HepG2 (cell line): Measurements from ENCODE around the gene RNF123. TPM values are rescaled to one million over a fixed set of nuclear protein-coding genes. Genes with fewer than 3 reads are reported as not detected.
A peak's percentile ranks its signal among the peaks of the same experiment; 100 is the strongest.

Source experiments
- CCAR2 ChIP-seq: fragments of 200-400 bp; formaldehyde crosslinking; optimal IDR thresholded peaks from 2 replicates; pipeline ENCODE3; 2018; ENCODE audit warnings: low read depth, mild to moderate bottlenecking, low read length, moderate library complexity
- ESRRA ChIP-seq: sonication (generic); formaldehyde crosslinking; IDR thresholded peaks from 2 replicates; pipeline ENCODE4 v1.5.1; 2020; ENCODE audit warnings: mild to moderate bottlenecking, low read depth, missing genetic modification reagents
- RNF219 ChIP-seq: sonication (generic); formaldehyde crosslinking; IDR thresholded peaks from 2 replicates; pipeline ENCODE4 v1.5.0; 2020; ENCODE audit warnings: mild to moderate bottlenecking, missing genetic modification reagents
- SP1 ChIP-seq, 2 experiments: fragments of 450-650 bp in 1 of 2; sonication (generic) in 1 of 2; formaldehyde crosslinking in 1 of 2; IDR thresholded peaks; 2 replicates each; pipeline versions ENCODE4 v1.4.0 to v1.6.1; 2016 to 2020; ENCODE audit warnings: missing genetic modification reagents in 1 of 2
- STAT5B ChIP-seq: sonication (generic); formaldehyde crosslinking; IDR thresholded peaks from 2 replicates; pipeline ENCODE4 v1.4.0; 2020; ENCODE audit warnings: missing genetic modification reagents
- ZFP82 ChIP-seq: sonication (generic); formaldehyde crosslinking; IDR thresholded peaks from 2 replicates; pipeline ENCODE4 v1.5.1; 2020; ENCODE audit warnings: mild to moderate bottlenecking, missing genetic modification reagents, borderline replicate concordance
- ZNF276 ChIP-seq: sonication (generic); formaldehyde crosslinking; IDR thresholded peaks from 2 replicates; pipeline ENCODE4 v1.4.0; 2020; ENCODE audit warnings: mild to moderate bottlenecking, low read depth, missing genetic modification reagents
- ZNF407 ChIP-seq: sonication (generic); formaldehyde crosslinking; IDR thresholded peaks from one replicate; pipeline ENCODE4 v1.5.1; 2020; ENCODE audit warnings: mild to moderate bottlenecking, missing genetic modification reagents; ENCODE audit errors: not compliant biosample characterization
- ZNF687 ChIP-seq: sonication (generic); formaldehyde crosslinking; IDR thresholded peaks from 2 replicates; pipeline ENCODE4 v1.5.1; 2020; ENCODE audit warnings: mild to moderate bottlenecking, missing genetic modification reagents, moderate library complexity
- ZNF768 ChIP-seq: sonication (generic); formaldehyde crosslinking; IDR thresholded peaks from 2 replicates; pipeline ENCODE4 v1.4.0; 2020; ENCODE audit warnings: missing genetic modification reagents
- ZNF878 ChIP-seq: sonication (generic); formaldehyde crosslinking; IDR thresholded peaks from 2 replicates; pipeline ENCODE4 v1.8.1; 2023; ENCODE audit warnings: mild to moderate bottlenecking, missing genetic modification reagents, moderate library complexity
- polyA plus RNA-seq, 8 experiments: library from polyadenylated mRNA; depleted of rRNA in 3 of 8; stranded (reverse) in 7 of 8; unstranded in 1 of 8; fragments of >200 nt; fragmentation: Illumina TruSeq in 4 of 8; extraction: Trizol in 4 of 8; gene quantifications; 2 replicates each; pipeline versions ENCODE4 v1.2.1 to v1.2.3, GENCODE V29; 2011 to 2016; ENCODE audit warnings: low read depth in 4 of 8, missing spikeins in 1 of 8, mixed read lengths in 1 of 8; ENCODE audit not compliant: insufficient read depth in 1 of 8
- total RNA-seq, 5 experiments: library from RNA; depleted of rRNA; stranded (reverse); fragments of >200 nt; fragmentation: Illumina TruSeq; extraction: Trizol; gene quantifications; 2 replicates each; pipeline ENCODE4 v1.2.3, GENCODE V29; 2016; ENCODE audit warnings: low read depth in 1 of 5

The RNF123 gene
- total and polyA plus RNA-seq, 2 of the 13 experiments (the other 11 are each of a cell fraction or from before 2014, with no cell fraction given) = 29.9 to 82.2 TPM

GRCh38 chr3:49673715-49674496 is 15.5 kb upstream of the RNF123 start, which contains the start of gene APEH (continued):
- TF ChIP-seq ZNF276 (CRISPR knock-in tag) = no peak
- TF ChIP-seq ZNF687 (CRISPR knock-in tag) = peak; percentile 94
- TF ChIP-seq ZFP82 (CRISPR knock-in tag) = peak; percentile 64; the same call in 1 of the 2 replicates
- TF ChIP-seq ZNF768 = no peak
- TF ChIP-seq STAT5B (CRISPR knock-in tag) = no peak
- TF ChIP-seq ESRRA (CRISPR knock-in tag) = peak; percentile 54
- TF ChIP-seq ZNF878 (CRISPR knock-in tag) = no peak; the same call in 1 of the 2 replicates
- no peak for TF ChIP-seq CCAR2
- TF ChIP-seq ZNF407 (CRISPR knock-in tag) = no peak
- TF ChIP-seq RNF219 (CRISPR knock-in tag) = no peak
- no peak for TF ChIP-seq SP1 (IDR thresholded peaks at IDR 0.05)
- peak; percentile 77 for TF ChIP-seq SP1 (CRISPR knock-in tag; IDR thresholded peaks at IDR 0.05)
